CD4-positive, alpha-beta T cell (primary cell): ENCODE results near the gene TMEM81. TPM values are rescaled to one million over a fixed set of nuclear protein-coding genes. Genes with fewer than 3 reads are reported as not detected.

Source experiments
- ATAC-seq: fragments of 200-7000 bp; cut with Tn5 transposase; one replicate; pipeline ENCODE4 v1.10.0; 2022; ENCODE audit warnings: mild to moderate bottlenecking; ENCODE audit not compliant: poor library complexity
- CTCF ChIA-PET: fragments of 350-600 bp; sonication (Branson Sonifier 250); formaldehyde crosslinking; loops from one replicate; lab custom pipeline; 2021; ENCODE audit warnings: antibody characterized with exemption, inconsistent platforms; lab: Charles Lee
- POLR2A ChIA-PET: fragments of 350-600 bp; sonication (Branson Sonifier 250); formaldehyde crosslinking; loops from one replicate; lab custom pipeline; 2021; ENCODE audit warnings: antibody characterized with exemption, inconsistent platforms; lab: Charles Lee
- DNase-seq, 14 experiments: peaks; one replicate each; pipeline ENCODE4 v3.0.0-alpha.2; 2013 to 2020; ENCODE audit warnings: mixed read lengths in 2 of 14
- H3K27ac ChIP-seq, 2 donors: one replicate each; pipeline versions ENCODE4 v1.5.1 to v1.7.0; 2013; ENCODE audit warnings: low read length in 2 of 2, low read depth in 1 of 2, mild to moderate bottlenecking in 1 of 2
- H3K27me3 ChIP-seq, 2 experiments: 1 replicate in 1 of 2; 2 replicates in 1 of 2; pipeline versions ENCODE4 v1.6.1 to v1.7.0; 2013; ENCODE audit warnings: low read length in 2 of 2, control low read depth in 1 of 2, mild to moderate bottlenecking in 1 of 2, moderate library complexity in 1 of 2; ENCODE audit not compliant: insufficient read depth in 2 of 2, control insufficient read depth in 1 of 2
- H3K36me3 ChIP-seq: one replicate; pipeline ENCODE4 v1.6.1; 2013; ENCODE audit warnings: low read length, control low read depth; ENCODE audit not compliant: insufficient read depth
- H3K4me1 ChIP-seq: one replicate; pipeline ENCODE4 v1.6.1; 2013; ENCODE audit warnings: low read length, control low read depth; ENCODE audit not compliant: insufficient read depth
- H3K4me3 ChIP-seq: one replicate; pipeline ENCODE4 v1.5.1; 2013; ENCODE audit warnings: mild to moderate bottlenecking, low read length, moderate library complexity
- H3K9me3 ChIP-seq, 2 experiments: 1 replicate in 1 of 2; 2 replicates in 1 of 2; pipeline versions ENCODE4 v1.6.1 to v1.7.0; 2013; ENCODE audit warnings: low read length in 2 of 2, mild to moderate bottlenecking in 2 of 2, control low read depth in 1 of 2, moderate library complexity in 1 of 2; ENCODE audit not compliant: control insufficient read depth in 1 of 2, insufficient read depth in 1 of 2
- H3K27ac Mint-ChIP-seq: one replicate; pipeline ENCODE4 v1.8.0; 2020; ENCODE audit warnings: mixed read lengths
- H3K27me3 Mint-ChIP-seq: one replicate; pipeline ENCODE4 v1.8.0; 2021; ENCODE audit warnings: mixed read lengths
- H3K36me3 Mint-ChIP-seq: one replicate; pipeline ENCODE4 v1.8.0; 2021; ENCODE audit warnings: low read depth, mixed read lengths
- H3K4me1 Mint-ChIP-seq: one replicate; pipeline ENCODE4 v1.8.0; 2021; ENCODE audit warnings: low read depth, mixed read lengths
- H3K4me3 Mint-ChIP-seq: one replicate; pipeline ENCODE4 v1.8.0; 2020; ENCODE audit warnings: mild to moderate bottlenecking, mixed read lengths
- H3K9me3 Mint-ChIP-seq: one replicate; pipeline ENCODE4 v1.8.0; 2020; ENCODE audit warnings: mixed read lengths
- intact Hi-C, 2 experiments: fragments of 100-400 bp; cut with DNase I in 1 of 2; cut with micrococcal nuclease in 1 of 2; formaldehyde crosslinking; loops; one replicate each; pipeline versions ENCODE4 v1.15.1 to v1.9.0; 2023 to 2025; cut with DNase I, micrococcal nuclease
- total RNA-seq, 174 experiments: library from RNA in 2 of 174; stranded (reverse) in 2 of 174; gene quantifications; one replicate each; pipeline ENCODE4 v1.2.3 and lab custom pipeline; 2021 to 2026
- TF ChIP-seq, protein P1 (sequence below): fragments of 200-600 bp; IDR thresholded peaks from one replicate; pipeline ENCODE4 v1.8.0; 2022; ENCODE audit warnings: antibody characterized with exemption, mild to moderate bottlenecking

The TMEM81 gene
- total RNA-seq, 2 experiments from 2014 or later: 2.1 to 2.2 TPM

DNA sequence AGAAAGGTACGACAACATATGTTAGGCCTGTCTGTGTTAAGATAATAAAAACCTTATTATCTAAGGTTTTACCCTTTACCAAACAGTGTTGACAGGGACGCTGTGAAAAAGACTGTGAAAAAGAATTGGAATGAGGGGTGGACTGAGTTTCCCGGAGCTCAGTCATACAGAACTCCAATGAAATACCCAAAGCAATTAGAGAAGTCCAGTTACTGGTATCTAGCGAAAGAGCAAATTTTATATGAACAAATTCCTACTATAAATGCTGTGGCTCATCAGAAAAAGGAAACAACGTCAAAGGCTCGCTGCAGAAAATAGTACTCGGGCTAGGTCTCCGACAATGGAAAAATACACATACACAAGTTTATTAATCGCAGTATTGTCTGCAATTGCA is 38.2 kb upstream of the TMEM81 start:
- no peaks in the 10 kb centered on the region for H3K9me3 ChIP-seq
- H3K27me3 Mint-ChIP-seq: no peaks in the 10 kb centered on the region
- intact Hi-C loops: loop anchor here (1.0 to 10.0 kb wide), 10 partner anchors 19 to 1490 kb away; partner anchors contain the start of genes DSTYK (in 2 of the 2), EIF2D (in 1 of the 2), ELK4 (in 1 of the 2) and PPP1R15B (in 1 of the 2)
- H3K4me3 ChIP-seq: peak overlapping the region; percentile 79
- no peaks in the 10 kb centered on the region for H3K27me3 ChIP-seq
- ATAC-seq (no peak), DNase-seq (no peak)
- H3K9me3 Mint-ChIP-seq: no peaks in the 10 kb centered on the region
- TF ChIP-seq, protein P1, sequence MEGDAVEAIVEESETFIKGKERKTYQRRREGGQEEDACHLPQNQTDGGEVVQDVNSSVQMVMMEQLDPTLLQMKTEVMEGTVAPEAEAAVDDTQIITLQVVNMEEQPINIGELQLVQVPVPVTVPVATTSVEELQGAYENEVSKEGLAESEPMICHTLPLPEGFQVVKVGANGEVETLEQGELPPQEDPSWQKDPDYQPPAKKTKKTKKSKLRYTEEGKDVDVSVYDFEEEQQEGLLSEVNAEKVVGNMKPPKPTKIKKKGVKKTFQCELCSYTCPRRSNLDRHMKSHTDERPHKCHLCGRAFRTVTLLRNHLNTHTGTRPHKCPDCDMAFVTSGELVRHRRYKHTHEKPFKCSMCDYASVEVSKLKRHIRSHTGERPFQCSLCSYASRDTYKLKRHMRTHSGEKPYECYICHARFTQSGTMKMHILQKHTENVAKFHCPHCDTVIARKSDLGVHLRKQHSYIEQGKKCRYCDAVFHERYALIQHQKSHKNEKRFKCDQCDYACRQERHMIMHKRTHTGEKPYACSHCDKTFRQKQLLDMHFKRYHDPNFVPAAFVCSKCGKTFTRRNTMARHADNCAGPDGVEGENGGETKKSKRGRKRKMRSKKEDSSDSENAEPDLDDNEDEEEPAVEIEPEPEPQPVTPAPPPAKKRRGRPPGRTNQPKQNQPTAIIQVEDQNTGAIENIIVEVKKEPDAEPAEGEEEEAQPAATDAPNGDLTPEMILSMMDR: no peak
- peak overlapping the region; percentile 98 for H3K27ac Mint-ChIP-seq
- peaks cover 34% of the 10 kb centered on the region for H3K36me3 Mint-ChIP-seq
- peak overlapping the region; percentile 94 for H3K4me3 Mint-ChIP-seq
- peaks cover 45% of the 10 kb centered on the region for H3K4me1 Mint-ChIP-seq
- H3K36me3 ChIP-seq: peaks cover 5% of the 10 kb centered on the region
- peaks cover 32% of the 10 kb centered on the region for H3K4me1 ChIP-seq
- H3K27ac ChIP-seq: peak overlapping the region; percentile 90 to 94
- ChIA-PET POLR2A (interaction anchor here (1.3 to 2.4 kb wide), 4 partner anchors 13 to 198 kb away, joined by 3 to 9 read pairs (median 6); no protein-coding TSS in a partner anchor), CTCF (interaction anchor here (0.9 to 2.4 kb wide), 4 partner anchors 19 to 134 kb away, joined by 3 to 19 read pairs (median 6); partner anchors contain the start of gene TMCC2)

DNA sequence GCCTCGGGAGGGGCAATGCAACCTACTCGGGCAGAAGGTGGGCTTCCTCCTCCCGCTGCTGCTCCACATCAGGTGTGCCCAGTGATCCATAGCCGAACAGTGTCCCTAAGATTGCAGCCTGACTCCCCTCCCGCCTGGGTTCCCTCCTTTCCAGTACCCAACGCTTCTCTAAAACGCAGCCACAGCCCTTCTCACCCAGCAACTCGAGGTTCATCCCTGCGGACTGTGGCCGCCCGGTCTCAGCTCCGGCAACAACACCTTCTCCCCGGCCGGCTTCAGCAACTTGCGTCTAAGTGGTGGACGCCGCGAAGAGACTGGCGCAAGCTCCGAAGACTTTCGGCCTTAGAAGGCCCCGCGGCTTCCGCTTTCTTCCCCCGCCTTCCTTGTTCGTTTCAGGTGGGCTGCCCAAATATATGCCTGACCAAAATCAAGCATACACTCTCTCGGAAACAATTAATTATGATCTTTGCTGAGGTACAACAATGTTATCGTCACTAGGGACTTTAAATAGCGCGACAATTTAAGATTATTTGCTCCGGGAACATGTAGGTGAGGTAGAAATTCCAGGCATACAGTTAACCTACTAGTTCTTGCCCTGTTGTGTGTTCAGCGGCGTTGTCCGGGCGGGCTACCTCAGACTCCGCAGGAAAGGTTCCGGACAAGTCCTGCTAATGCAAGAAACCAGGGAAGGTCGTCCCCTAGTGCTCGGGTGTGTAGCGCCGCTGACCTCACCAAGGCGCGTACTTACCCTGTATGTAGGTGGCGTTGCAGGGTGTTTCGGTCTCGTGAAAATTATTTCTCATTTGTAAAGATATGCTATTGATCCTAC is 37.6 kb upstream of the TMEM81 start, which contains the start of gene RBBP5:
Gene RBBP5 (minus strand): TSS at position 319 of the 829 bp plus-strand sequence. CDS start 105 bp downstream, at position 214.
- Mint-ChIP-seq H3K27ac (peak within 1 kb of the TSS; percentile 98), H3K4me1 (peaks cover 46% of the 10 kb centered on the region), H3K27me3 (no peaks in the 10 kb centered on the region), H3K36me3 (peaks cover 35% of the 10 kb centered on the region), H3K4me3 (peak within 1 kb of the TSS; percentile 94), H3K9me3 (no peaks in the 10 kb centered on the region)
- peaks cover 32% of the 10 kb centered on the region for H3K4me1 ChIP-seq
- intact Hi-C loops: loop anchor here (1.0 to 10.0 kb wide), 10 partner anchors 19 to 1490 kb away; partner anchors contain the start of genes DSTYK (in 2 of the 2), EIF2D (in 1 of the 2), ELK4 (in 1 of the 2) and PPP1R15B (in 1 of the 2)
- H3K9me3 ChIP-seq: no peaks in the 10 kb centered on the region
- ChIA-PET POLR2A (interaction anchor here (0.6 to 2.4 kb wide), 11 partner anchors 10 to 615 kb away, joined by 3 to 9 read pairs (median 4); partner anchors contain the start of gene ELK4), CTCF (interaction anchor here (0.9 to 2.8 kb wide), 6 partner anchors 20 to 134 kb away, joined by 3 to 19 read pairs (median 5); partner anchors contain the start of gene TMCC2)
- ATAC-seq (peak; percentile 91), DNase-seq (peak; percentile 93 to 99 (median 95))
- H3K27me3 ChIP-seq: no peaks in the 10 kb centered on the region
- peaks cover 9% of the 10 kb centered on the region for H3K36me3 ChIP-seq
- H3K4me3 ChIP-seq: peak within 1 kb of the TSS; percentile 79
- peak within 1 kb of the TSS; percentile 90 to 94 for H3K27ac ChIP-seq
- TF ChIP-seq, protein P1: peak; percentile 57

DNA sequence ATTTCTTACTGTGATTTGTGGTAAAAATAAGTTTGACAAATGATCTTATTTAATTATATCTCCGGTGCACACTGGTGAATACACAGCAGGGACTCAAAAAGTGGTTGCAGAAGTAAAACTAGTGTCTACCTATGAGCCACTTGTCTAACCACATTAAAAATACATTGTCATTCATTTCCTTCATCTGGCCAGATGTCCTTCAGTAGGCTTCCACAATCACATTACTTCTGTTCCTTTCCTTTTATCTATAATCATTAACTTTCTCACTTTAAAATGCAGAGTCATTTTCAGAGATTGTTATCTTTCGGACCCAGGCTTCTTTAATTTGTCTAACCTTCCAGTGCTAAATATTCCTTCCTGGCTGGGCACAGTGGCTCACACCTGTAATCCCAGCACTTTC is 34.5 kb upstream of the TMEM81 start:
- H3K4me3 ChIP-seq: no peak overlapping the region
- peak overlapping the region; percentile 26 for H3K27ac Mint-ChIP-seq
- DNase-seq: no peak
- peaks cover 34% of the 10 kb centered on the region for H3K36me3 ChIP-seq
- H3K4me3 Mint-ChIP-seq: peak overlapping the region; percentile 57
- ChIA-PET CTCF (no interaction called here), POLR2A (no interaction called here)
- TF ChIP-seq, protein P1: no peak
- H3K27ac ChIP-seq: no peak overlapping the region
- peaks cover 54% of the 10 kb centered on the region for H3K4me1 Mint-ChIP-seq
- no peaks in the 10 kb centered on the region for H3K27me3 Mint-ChIP-seq
- peaks cover 32% of the 10 kb centered on the region for H3K4me1 ChIP-seq
- no peaks in the 10 kb centered on the region for H3K9me3 ChIP-seq
- ATAC-seq: no peak
- peaks cover 63% of the 10 kb centered on the region for H3K36me3 Mint-ChIP-seq
- no peaks in the 10 kb centered on the region for H3K9me3 Mint-ChIP-seq
- intact Hi-C loops: no loop called here
- H3K27me3 ChIP-seq: no peaks in the 10 kb centered on the region
